Smooth muscle cell (in vitro differentiated cells): Measurements from ENCODE around the gene NEK1. TPM values are rescaled to one million over a fixed set of nuclear protein-coding genes. Genes with fewer than 3 reads are reported as not detected.

Experiments used
- DNase-seq: peaks from one replicate; lab custom pipeline; 2025; ENCODE audit not compliant: unreplicated experiment; lab: John Stamatoyannopoulos, UW
- H2AFZ ChIP-seq: fragments of 200-600 bp; sonication (generic); 2 replicates; pipeline ENCODE4 v1.6.0; 2016; ENCODE audit warnings: antibody characterized with exemption, low read depth, mild to moderate bottlenecking
- H3F3A ChIP-seq: fragments of 200-600 bp; sonication (generic); 2 replicates; pipeline ENCODE4 v1.6.0; 2017; ENCODE audit warnings: antibody characterized with exemption, low read depth
- H3K27ac ChIP-seq: fragments of 200-600 bp; sonication (generic); 2 replicates; pipeline ENCODE4 v1.5.1; 2016; ENCODE audit warnings: low read depth, mild to moderate bottlenecking
- H3K27me3 ChIP-seq: fragments of 200-600 bp; sonication (generic); 2 replicates; pipeline ENCODE4 v1.6.1; 2016; ENCODE audit warnings: low read depth, mild to moderate bottlenecking
- H3K36me3 ChIP-seq: fragments of 200-600 bp; sonication (generic); 2 replicates; pipeline ENCODE4 v1.5.1; 2016; ENCODE audit warnings: low read depth
- H3K4me1 ChIP-seq: fragments of 200-600 bp; sonication (generic); 2 replicates; pipeline ENCODE4 v1.5.1; 2016; ENCODE audit warnings: low read depth
- H3K4me2 ChIP-seq: fragments of 200-600 bp; sonication (generic); 2 replicates; pipeline ENCODE4 v1.6.0; 2016; ENCODE audit warnings: mild to moderate bottlenecking
- H3K4me3 ChIP-seq: fragments of 200-600 bp; sonication (generic); 2 replicates; pipeline ENCODE4 v1.5.1; 2016; ENCODE audit warnings: mild to moderate bottlenecking
- H3K79me2 ChIP-seq: fragments of 200-600 bp; sonication (generic); 2 replicates; pipeline ENCODE4 v1.6.0; 2016; ENCODE audit warnings: low read depth, mild to moderate bottlenecking
- H3K9ac ChIP-seq: fragments of 200-600 bp; sonication (generic); 2 replicates; pipeline ENCODE4 v1.6.0; 2016; ENCODE audit warnings: low read depth
- H3K9me3 ChIP-seq: fragments of 200-600 bp; sonication (generic); replicated peaks from 2 replicates; pipeline ENCODE4 v1.5.1; 2016; ENCODE audit warnings: low read depth
- H4K20me1 ChIP-seq: fragments of 200-600 bp; sonication (generic); 2 replicates; pipeline ENCODE4 v1.6.0; 2016; ENCODE audit warnings: low read depth
- WGBS: methylation state at CpG from one replicate; pipeline ENCODE4 v1.1.7; 2016; ENCODE audit warnings: low lambda C conversion rate; 5-methylcytosine and 5-hydroxymethylcytosine counted together
- polyA plus RNA-seq: library from polyadenylated mRNA; unstranded; fragments of >200 nt; fragmentation: Nextera tagmentation; extraction: Ambion mirVana; gene quantifications from 2 replicates; pipeline ENCODE4 v1.2.1, GENCODE V29; 2016
- total RNA-seq: library from RNA; depleted of rRNA; stranded (reverse); fragments of >200 nt; gene quantifications from 2 replicates; pipeline ENCODE4 v1.2.3, GENCODE V29; 2014
- TF ChIP-seq, protein P1 (sequence below): fragments of 200-600 bp; sonication (generic); IDR thresholded peaks from 2 replicates; pipeline ENCODE4 v1.5.1; 2017; ENCODE audit warnings: borderline replicate concordance, mild to moderate bottlenecking, antibody characterized with exemption; ENCODE audit not compliant: insufficient read depth, poor library complexity, severe bottlenecking

The NEK1 gene
- total and polyA plus RNA-seq, 2 experiments from 2014 or later: 10.5 to 11.8 TPM

- TF ChIP-seq, protein P1, sequence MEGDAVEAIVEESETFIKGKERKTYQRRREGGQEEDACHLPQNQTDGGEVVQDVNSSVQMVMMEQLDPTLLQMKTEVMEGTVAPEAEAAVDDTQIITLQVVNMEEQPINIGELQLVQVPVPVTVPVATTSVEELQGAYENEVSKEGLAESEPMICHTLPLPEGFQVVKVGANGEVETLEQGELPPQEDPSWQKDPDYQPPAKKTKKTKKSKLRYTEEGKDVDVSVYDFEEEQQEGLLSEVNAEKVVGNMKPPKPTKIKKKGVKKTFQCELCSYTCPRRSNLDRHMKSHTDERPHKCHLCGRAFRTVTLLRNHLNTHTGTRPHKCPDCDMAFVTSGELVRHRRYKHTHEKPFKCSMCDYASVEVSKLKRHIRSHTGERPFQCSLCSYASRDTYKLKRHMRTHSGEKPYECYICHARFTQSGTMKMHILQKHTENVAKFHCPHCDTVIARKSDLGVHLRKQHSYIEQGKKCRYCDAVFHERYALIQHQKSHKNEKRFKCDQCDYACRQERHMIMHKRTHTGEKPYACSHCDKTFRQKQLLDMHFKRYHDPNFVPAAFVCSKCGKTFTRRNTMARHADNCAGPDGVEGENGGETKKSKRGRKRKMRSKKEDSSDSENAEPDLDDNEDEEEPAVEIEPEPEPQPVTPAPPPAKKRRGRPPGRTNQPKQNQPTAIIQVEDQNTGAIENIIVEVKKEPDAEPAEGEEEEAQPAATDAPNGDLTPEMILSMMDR: no peak
- H3K4me1 ChIP-seq: peaks cover 34% of the 10 kb centered on the region
- H3F3A ChIP-seq: peaks cover 32% of the 10 kb centered on the region
- H3K79me2 ChIP-seq: peaks cover 76% of the 10 kb centered on the region
- no peak overlapping the region for H2AFZ ChIP-seq
- peak overlapping the region; percentile 18 for H3K4me2 ChIP-seq
- H3K36me3 ChIP-seq: no peaks in the 10 kb centered on the region
- no peaks in the 10 kb centered on the region for H3K9me3 ChIP-seq
- H3K27me3 ChIP-seq: no peaks in the 10 kb centered on the region
- H4K20me1 ChIP-seq: no peaks in the 10 kb centered on the region
- peak overlapping the region; percentile 45 for H3K9ac ChIP-seq
- DNase-seq: no peak
- 89% methylated on average over 3 of the region's 3 CpGs for WGBS
- H3K4me3 ChIP-seq: no peak overlapping the region
- peak overlapping the region; percentile 100 for H3K27ac ChIP-seq
These were observed 45.2 kb upstream of the NEK1 start for GRCh38 chr4:169657470-169658107.

GRCh38 chr4:169655401-169655800, 43.0 kb upstream of the NEK1 start:
- peaks cover 3% of the 10 kb centered on the region for H3K36me3 ChIP-seq
- peaks cover 73% of the 10 kb centered on the region for H3K79me2 ChIP-seq
- H3K9me3 ChIP-seq: no peaks in the 10 kb centered on the region
- peaks cover 17% of the 10 kb centered on the region for H3K4me1 ChIP-seq
- H3K27me3 ChIP-seq: no peaks in the 10 kb centered on the region
- H3K27ac ChIP-seq: no peak overlapping the region
- no peak overlapping the region for H3K4me2 ChIP-seq
- no peak for DNase-seq
- WGBS: 99% methylated on average over 6 of the region's 6 CpGs
- H3K4me3 ChIP-seq: no peak overlapping the region
- TF ChIP-seq, protein P1: no peak
- H4K20me1 ChIP-seq: no peaks in the 10 kb centered on the region
- no peak overlapping the region for H3K9ac ChIP-seq
- peaks cover 20% of the 10 kb centered on the region for H3F3A ChIP-seq
- no peak overlapping the region for H2AFZ ChIP-seq

DNA sequence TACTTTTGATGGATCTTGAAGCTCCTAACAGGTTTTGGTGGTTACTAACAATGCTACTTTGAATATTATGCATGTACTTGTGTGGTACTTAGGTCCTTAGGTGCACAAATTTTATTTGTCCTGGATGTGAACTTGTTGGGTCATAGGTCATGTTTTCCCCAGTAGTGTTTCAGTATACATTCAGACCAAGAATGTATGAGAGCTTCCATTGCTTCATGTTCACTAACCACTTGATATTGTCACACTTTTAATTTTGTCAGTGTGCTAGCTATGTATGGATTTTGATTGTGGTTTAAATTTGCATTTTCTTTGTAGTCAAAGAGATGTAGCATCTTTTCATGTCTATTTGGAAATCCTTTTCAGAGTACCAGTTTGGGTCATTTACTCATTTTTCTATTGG, 40.2 kb upstream of the NEK1 start:
- DNase-seq: no peak
- no peak overlapping the region for H3K9ac ChIP-seq
- H3F3A ChIP-seq: peaks cover 2% of the 10 kb centered on the region
- no peaks in the 10 kb centered on the region for H3K4me1 ChIP-seq
- H3K36me3 ChIP-seq: peaks cover 3% of the 10 kb centered on the region
- H3K27ac ChIP-seq: no peak overlapping the region
- H2AFZ ChIP-seq: no peak overlapping the region
- no peaks in the 10 kb centered on the region for H3K27me3 ChIP-seq
- H3K4me3 ChIP-seq: no peak overlapping the region
- H3K4me2 ChIP-seq: no peak overlapping the region
- peaks cover 59% of the 10 kb centered on the region for H3K79me2 ChIP-seq
- TF ChIP-seq, protein P1: no peak
- H3K9me3 ChIP-seq: no peaks in the 10 kb centered on the region
- no peaks in the 10 kb centered on the region for H4K20me1 ChIP-seq
